Suprapubic skin (tissue), 3 donors: Measurements from ENCODE around the gene HDAC2.

Source experiments
- CTCF ChIP-seq, 2 donors: fragments of 200-600 bp in 1 of 2; fragments of 450-650 bp in 1 of 2; sonication (generic) in 1 of 2; IDR thresholded peaks; one replicate each; pipeline ENCODE4 v1.5.1; 2016 to 2019; ENCODE audit warnings: antibody characterized with exemption in 2 of 2, mild to moderate bottlenecking in 1 of 2, moderate library complexity in 1 of 2
- POLR2A ChIP-seq, 2 donors: fragments of 450-650 bp; IDR thresholded peaks; one replicate each; pipeline ENCODE4 v1.6.1; 2017; ENCODE audit warnings: antibody characterized with exemption in 2 of 2, mild to moderate bottlenecking in 2 of 2, moderate library complexity in 2 of 2

DNA sequence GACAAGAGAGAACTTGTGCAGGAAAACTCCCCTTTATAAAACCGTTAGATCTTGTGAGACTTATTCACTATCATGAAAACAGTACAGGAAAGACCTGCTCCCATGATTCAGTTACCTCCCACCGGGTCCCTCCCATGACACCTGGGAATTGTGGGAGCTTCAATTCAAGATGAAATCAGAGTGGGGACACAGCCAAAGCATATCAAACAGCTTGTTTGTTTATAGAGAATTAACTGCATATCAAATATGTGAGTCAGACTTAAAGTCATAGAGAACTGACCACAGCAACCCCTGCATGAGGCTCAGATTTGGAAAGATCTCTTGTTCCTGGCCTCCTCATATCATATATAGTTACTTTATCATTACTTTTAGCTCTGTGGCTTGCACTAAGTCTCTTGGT, 29.1 kb upstream of the HDAC2 start:
- TF ChIP-seq POLR2A (IDR thresholded peaks at IDR 0.05) (no peak), CTCF (IDR thresholded peaks at IDR 0.05) (no peak)
